Osteocyte (in vitro differentiated cells): ENCODE measurements around the gene RAMP1. TPM values are rescaled to one million over a fixed set of nuclear protein-coding genes. Genes with fewer than 3 reads are reported as not detected.

Experiments
- DNase-seq: peaks from one replicate; pipeline ENCODE4 v3.0.0; 2021; ENCODE audit warnings: mixed read lengths; ENCODE audit not compliant: unreplicated experiment; ENCODE audit errors: extremely low spot score
- H3K27ac Mint-ChIP-seq: one replicate; pipeline ENCODE4 v1.8.0; 2021; ENCODE audit warnings: mild to moderate bottlenecking, mixed read lengths; ENCODE audit not compliant: unreplicated experiment
- H3K27me3 Mint-ChIP-seq: one replicate; pipeline ENCODE4 v1.8.0; 2021; ENCODE audit warnings: mixed read lengths; ENCODE audit not compliant: unreplicated experiment
- H3K36me3 Mint-ChIP-seq: one replicate; pipeline ENCODE4 v1.8.0; 2021; ENCODE audit warnings: mixed read lengths; ENCODE audit not compliant: unreplicated experiment
- H3K4me1 Mint-ChIP-seq: one replicate; pipeline ENCODE4 v1.8.0; 2021; ENCODE audit warnings: mixed read lengths; ENCODE audit not compliant: unreplicated experiment
- H3K4me3 Mint-ChIP-seq: one replicate; pipeline ENCODE4 v1.8.0; 2021; ENCODE audit warnings: mild to moderate bottlenecking, moderate library complexity, mixed read lengths; ENCODE audit not compliant: unreplicated experiment
- H3K9me3 Mint-ChIP-seq: one replicate; pipeline ENCODE4 v1.8.0; 2021; ENCODE audit warnings: mixed read lengths; ENCODE audit not compliant: unreplicated experiment
- CTCF ChIP-seq: fragments of 200-600 bp; sonication (generic); IDR thresholded peaks from 2 replicates; pipeline ENCODE4 v1.5.0; 2021; ENCODE audit warnings: antibody characterized with exemption, mild to moderate bottlenecking, moderate library complexity
- total RNA-seq: library from RNA; stranded (reverse); gene quantifications from 2 replicates; pipeline ENCODE4 v1.2.1, GENCODE V29; 2021

Gene RAMP1
- total RNA-seq, 1 donor from 2014 or later, result 93.4 TPM

- peak overlapping the region; percentile 81 for H3K27ac Mint-ChIP-seq
- H3K27me3 Mint-ChIP-seq, result no peaks in the 10 kb centered on the region
- H3K4me3 Mint-ChIP-seq, result no peak overlapping the region
- no peak for TF ChIP-seq CTCF
- peaks cover 34% of the 10 kb centered on the region for H3K4me1 Mint-ChIP-seq
- H3K36me3 Mint-ChIP-seq, result no peaks in the 10 kb centered on the region
- no peak for DNase-seq
- no peaks in the 10 kb centered on the region for H3K9me3 Mint-ChIP-seq
Measured at GRCh38 chr2:237820421-237820820, 39.0 kb upstream of the RAMP1 start.

GRCh38 chr2:237823544-237823943, 35.9 kb upstream of the RAMP1 start:
- peaks cover 20% of the 10 kb centered on the region for H3K4me1 Mint-ChIP-seq
- H3K27me3 Mint-ChIP-seq, result no peaks in the 10 kb centered on the region
- H3K9me3 Mint-ChIP-seq, result no peaks in the 10 kb centered on the region
- no peaks in the 10 kb centered on the region for H3K36me3 Mint-ChIP-seq
- H3K27ac Mint-ChIP-seq, result no peak overlapping the region
- H3K4me3 Mint-ChIP-seq, result no peak overlapping the region
- no peak for TF ChIP-seq CTCF
- DNase-seq, result no peak

GRCh38 chr2:237824085-237824484, 35.3 kb upstream of the RAMP1 start:
- no peaks in the 10 kb centered on the region for H3K36me3 Mint-ChIP-seq
- H3K4me1 Mint-ChIP-seq, result peaks cover 18% of the 10 kb centered on the region
- H3K27me3 Mint-ChIP-seq, result no peaks in the 10 kb centered on the region
- no peak overlapping the region for H3K4me3 Mint-ChIP-seq
- H3K9me3 Mint-ChIP-seq, result no peaks in the 10 kb centered on the region
- TF ChIP-seq CTCF, result no peak
- no peak for DNase-seq
- no peak overlapping the region for H3K27ac Mint-ChIP-seq

- no peaks in the 10 kb centered on the region for H3K36me3 Mint-ChIP-seq
- H3K4me3 Mint-ChIP-seq, result no peak overlapping the region
- no peak overlapping the region for H3K27ac Mint-ChIP-seq
- no peaks in the 10 kb centered on the region for H3K9me3 Mint-ChIP-seq
- no peaks in the 10 kb centered on the region for H3K27me3 Mint-ChIP-seq
- no peak for TF ChIP-seq CTCF
- H3K4me1 Mint-ChIP-seq, result no peaks in the 10 kb centered on the region
- DNase-seq, result no peak
Measured at GRCh38 chr2:237827421-237827987, 31.9 kb upstream of the RAMP1 start.

- no peak overlapping the region for H3K27ac Mint-ChIP-seq
- no peaks in the 10 kb centered on the region for H3K27me3 Mint-ChIP-seq
- H3K4me1 Mint-ChIP-seq, result no peaks in the 10 kb centered on the region
- no peaks in the 10 kb centered on the region for H3K36me3 Mint-ChIP-seq
- TF ChIP-seq CTCF, result no peak
- no peak overlapping the region for H3K4me3 Mint-ChIP-seq
- no peaks in the 10 kb centered on the region for H3K9me3 Mint-ChIP-seq
- DNase-seq, result no peak
Measured at GRCh38 chr2:237830522-237830921, 28.9 kb upstream of the RAMP1 start.
